Activated effector memory CD4-positive, alpha-beta T cell treated with anti-CD3 and anti-CD28 coated beads, Interleukin-2, amount 50 U/mL, for 16 hours (primary cell): ENCODE data around the gene SHROOM1.

Experiments used
- DNase-seq: peaks from one replicate; pipeline ENCODE4 v3.0.0-alpha.2; 2020

Gene SHROOM1

GRCh38 chr5:132849347-132849746 is 18.9 kb upstream of the SHROOM1 start:
- DNase-seq: no peak

- no peak for DNase-seq
These were observed 17.8 kb upstream of the SHROOM1 start for GRCh38 chr5:132848270-132848669.

- no peak for DNase-seq
These were observed 10.9 kb upstream of the SHROOM1 start for GRCh38 chr5:132841305-132841704.

GRCh38 chr5:132840896-132841295 is 10.4 kb upstream of the SHROOM1 start:
- DNase-seq: no peak

GRCh38 chr5:132840313-132840712 is 9.9 kb upstream of the SHROOM1 start:
- DNase-seq: no peak

- DNase-seq: no peak
These were observed 9.2 kb upstream of the SHROOM1 start for GRCh38 chr5:132839426-132840301.

GRCh38 chr5:132838516-132839282 is 8.3 kb upstream of the SHROOM1 start:
- DNase-seq: no peak

- DNase-seq: no peak
These were observed 7.4 kb upstream of the SHROOM1 start for GRCh38 chr5:132837868-132838267.

- no peak for DNase-seq
These were observed 6.4 kb upstream of the SHROOM1 start for GRCh38 chr5:132836852-132837251.

- DNase-seq: no peak
These were observed 3.6 kb upstream of the SHROOM1 start for GRCh38 chr5:132834057-132834456.

- DNase-seq: no peak
These were observed 2.2 kb upstream of the SHROOM1 start for GRCh38 chr5:132832612-132833011.

- DNase-seq: no peak
These were observed 831 bp upstream of the SHROOM1 start for GRCh38 chr5:132831095-132831860.

GRCh38 chr5:132829742-132830435 is 558 bp downstream of the SHROOM1 start:
- peak; percentile 89 for DNase-seq

GRCh38 chr5:132828846-132829494 is 1.5 kb downstream of the SHROOM1 start:
- DNase-seq: no peak

GRCh38 chr5:132827943-132828673 is 2.3 kb downstream of the SHROOM1 start:
- no peak for DNase-seq

GRCh38 chr5:132826424-132827082 is 3.9 kb downstream of the SHROOM1 start:
- no peak for DNase-seq

GRCh38 chr5:132825834-132826391 is 4.5 kb downstream of the SHROOM1 start:
- no peak for DNase-seq

- no peak for DNase-seq
These were observed 5.2 kb downstream of the SHROOM1 start for GRCh38 chr5:132825033-132825833.

GRCh38 chr5:132824426-132824825 is 6.0 kb downstream of the SHROOM1 start:
- no peak for DNase-seq
